Trophoblast cell (in vitro differentiated cells and primary cell): ENCODE data around the gene COQ4.

Experiments
- DNase-seq, 2 donors: peaks; one replicate each; pipeline ENCODE4 v3.0.0-alpha.2; 2016
- H2AFZ ChIP-seq: 2 replicates; pipeline ENCODE4 v1.6.1; 2013; ENCODE audit warnings: low read length, moderate library complexity, mild to moderate bottlenecking; ENCODE audit not compliant: insufficient read depth, poor library complexity
- H2AK5ac ChIP-seq: 2 replicates; pipeline ENCODE4 v1.6.1; 2013; ENCODE audit warnings: mild to moderate bottlenecking, low read length
- H2BK120ac ChIP-seq: 2 replicates; pipeline ENCODE4 v1.6.1; 2013; ENCODE audit warnings: low read length, mild to moderate bottlenecking, moderate library complexity; ENCODE audit not compliant: insufficient read depth, poor library complexity
- H2BK12ac ChIP-seq: 2 replicates; pipeline ENCODE4 v1.6.1; 2013; ENCODE audit warnings: mild to moderate bottlenecking, low read length, moderate library complexity
- H2BK5ac ChIP-seq: 2 replicates; pipeline ENCODE4 v1.6.1; 2013; ENCODE audit warnings: low read length, low read depth, moderate library complexity, mild to moderate bottlenecking; ENCODE audit not compliant: poor library complexity
- H3K14ac ChIP-seq: 2 replicates; pipeline ENCODE4 v1.6.1; 2013; ENCODE audit warnings: mild to moderate bottlenecking, low read length
- H3K18ac ChIP-seq: 2 replicates; pipeline ENCODE4 v1.6.1; 2013; ENCODE audit warnings: mild to moderate bottlenecking, low read length
- H3K23ac ChIP-seq: 2 replicates; pipeline ENCODE4 v1.6.1; 2013; ENCODE audit warnings: low read length
- H3K27ac ChIP-seq: 2 replicates; pipeline ENCODE4 v1.5.1; 2013; ENCODE audit warnings: low read depth, mild to moderate bottlenecking, inconsistent platforms, low read length, moderate library complexity
- H3K27me3 ChIP-seq: 2 replicates; pipeline ENCODE4 v1.6.1; 2013; ENCODE audit warnings: inconsistent platforms, mild to moderate bottlenecking, low read length, moderate library complexity; ENCODE audit not compliant: insufficient read depth
- H3K36me3 ChIP-seq, 2 experiments: 1 replicate in 1 of 2; 2 replicates in 1 of 2; pipeline ENCODE4 v1.6.1; 2013; ENCODE audit warnings: low read length in 2 of 2, mild to moderate bottlenecking in 2 of 2, moderate library complexity in 1 of 2; ENCODE audit not compliant: insufficient read depth in 2 of 2, control insufficient read depth in 1 of 2
- H3K4ac ChIP-seq: 2 replicates; pipeline ENCODE4 v1.6.1; 2013; ENCODE audit warnings: low read depth, mild to moderate bottlenecking, low read length, moderate library complexity
- H3K4me1 ChIP-seq, 2 experiments: 1 replicate in 1 of 2; 2 replicates in 1 of 2; pipeline ENCODE4 v1.6.1; 2013; ENCODE audit warnings: low read length in 2 of 2, mild to moderate bottlenecking in 2 of 2, moderate library complexity in 1 of 2; ENCODE audit not compliant: insufficient read depth in 2 of 2, control insufficient read depth in 1 of 2
- H3K4me2 ChIP-seq: 2 replicates; pipeline ENCODE4 v1.6.1; 2013; ENCODE audit warnings: inconsistent platforms, mild to moderate bottlenecking, low read length, moderate library complexity
- H3K4me3 ChIP-seq: 2 replicates; pipeline ENCODE4 v1.5.1; 2013; ENCODE audit warnings: mild to moderate bottlenecking, low read depth, low read length, inconsistent platforms
- H3K79me1 ChIP-seq: one replicate; pipeline ENCODE4 v1.6.1; 2013; ENCODE audit warnings: low read length
- H3K79me2 ChIP-seq: 2 replicates; pipeline ENCODE4 v1.6.1; 2013; ENCODE audit warnings: low read length, mild to moderate bottlenecking; ENCODE audit not compliant: control insufficient read depth, insufficient read depth, poor library complexity
- H3K9ac ChIP-seq: 2 replicates; pipeline ENCODE4 v1.6.1; 2013; ENCODE audit warnings: mild to moderate bottlenecking, low read length
- H3K9me3 ChIP-seq: 2 replicates; pipeline ENCODE4 v1.6.1; 2013; ENCODE audit warnings: low read depth, mild to moderate bottlenecking, control low read depth, inconsistent platforms, low read length; ENCODE audit not compliant: insufficient read depth
- H4K12ac ChIP-seq: 2 replicates; pipeline ENCODE4 v1.6.1; 2013; ENCODE audit warnings: low read depth, mild to moderate bottlenecking, low read length, moderate library complexity
- H4K8ac ChIP-seq: 2 replicates; pipeline ENCODE4 v1.6.1; 2013; ENCODE audit warnings: low read depth, mild to moderate bottlenecking, low read length, moderate library complexity
- H4K91ac ChIP-seq: one replicate; pipeline ENCODE4 v1.6.1; 2013; ENCODE audit warnings: low read depth, mild to moderate bottlenecking, low read length, moderate library complexity
- WGBS: extraction: QIAGEN DNeasy Blood & Tissue Kit; methylation state at CpG from one replicate; pipeline ENCODE4 v1.1.7; 2013; ENCODE audit warnings: missing lambda C conversion rate; ENCODE audit not compliant: insufficient read length, insufficient coverage; ENCODE audit errors: extremely low coverage; 5-methylcytosine and 5-hydroxymethylcytosine counted together

COQ4 gene

DNA sequence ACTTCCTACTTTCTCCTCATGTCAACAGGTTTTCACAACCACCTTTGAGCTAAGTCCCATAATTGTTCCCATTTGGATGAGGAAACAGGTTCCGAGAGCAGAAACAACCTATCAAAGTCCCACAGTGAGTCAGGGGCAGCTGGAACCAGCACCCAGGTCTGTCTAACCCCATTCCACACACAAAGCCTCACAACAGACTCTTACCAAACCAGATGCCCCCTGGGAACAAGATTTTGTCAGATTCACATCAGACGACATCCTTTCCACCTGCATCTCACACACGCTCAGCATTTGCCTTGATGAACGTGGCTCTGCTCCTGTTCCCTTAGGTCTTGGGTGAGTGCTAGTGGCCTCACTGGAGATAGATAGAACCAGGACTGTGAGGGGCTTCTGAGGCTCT lies 29.5 kb upstream of the COQ4 start:
- H3K18ac ChIP-seq = no peak overlapping the region
- no peak overlapping the region for H3K4me3 ChIP-seq
- H3K79me1 ChIP-seq = no peaks in the 10 kb centered on the region
- peaks cover 7 to 9% of the 10 kb centered on the region in 2 experiments for H3K36me3 ChIP-seq
- no peak overlapping the region for H2AK5ac ChIP-seq
- no peak overlapping the region for H3K4ac ChIP-seq
- H3K9me3 ChIP-seq = no peaks in the 10 kb centered on the region
- H2BK12ac ChIP-seq = no peak overlapping the region
- no peak overlapping the region for H3K27ac ChIP-seq
- no peaks in the 10 kb centered on the region for H3K79me2 ChIP-seq
- no peak overlapping the region for H4K91ac ChIP-seq
- H2BK120ac ChIP-seq = no peak overlapping the region
- H2AFZ ChIP-seq = no peak overlapping the region
- peaks cover 6 to 8% of the 10 kb centered on the region in 2 experiments for H3K4me1 ChIP-seq
- no peak overlapping the region for H3K4me2 ChIP-seq
- H3K9ac ChIP-seq = no peak overlapping the region
- no peaks in the 10 kb centered on the region for H3K27me3 ChIP-seq
- no peak overlapping the region for H4K12ac ChIP-seq
- peak; percentile 89 to 93 for DNase-seq
- no peak overlapping the region for H2BK5ac ChIP-seq
- no peak overlapping the region for H3K14ac ChIP-seq
- H3K23ac ChIP-seq = no peak overlapping the region
- no CpG with 5 or more reads among the region's 4 CpGs for whole genome bisulfite sequencing
- H4K8ac ChIP-seq = no peak overlapping the region

DNA sequence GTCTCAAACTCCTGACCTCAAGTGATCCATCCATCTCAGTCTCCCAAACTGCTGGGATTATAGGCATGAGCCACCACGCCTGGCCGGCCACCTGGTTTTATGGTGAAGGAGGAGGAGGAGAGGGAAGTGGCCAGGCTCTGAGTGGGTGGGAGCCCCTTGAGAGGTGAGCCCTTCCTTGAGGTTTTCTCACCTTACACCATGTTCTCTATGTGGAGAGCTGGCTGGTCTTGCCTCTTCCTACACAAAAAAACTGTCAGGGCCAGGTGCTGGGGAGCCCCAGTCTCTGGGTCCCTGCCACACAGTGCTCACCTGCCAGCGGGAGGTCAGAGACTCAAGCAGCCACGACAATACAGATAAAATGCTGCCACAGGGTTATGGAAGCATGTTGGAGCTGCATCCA lies 28.5 kb upstream of the COQ4 start:
- no peak overlapping the region for H3K9ac ChIP-seq
- no peak overlapping the region for H3K4me3 ChIP-seq
- H3K18ac ChIP-seq = no peak overlapping the region
- peaks cover 0 to under 1% of the 10 kb centered on the region in 2 experiments for H3K36me3 ChIP-seq
- no peaks in the 10 kb centered on the region for H3K9me3 ChIP-seq
- H3K79me1 ChIP-seq = no peaks in the 10 kb centered on the region
- DNase-seq = no peak
- H3K4me1 ChIP-seq = peaks cover 9 to 14% of the 10 kb centered on the region in 2 experiments
- H2BK12ac ChIP-seq = no peak overlapping the region
- H2BK120ac ChIP-seq = no peak overlapping the region
- H4K12ac ChIP-seq = no peak overlapping the region
- H3K14ac ChIP-seq = no peak overlapping the region
- H3K27me3 ChIP-seq = no peaks in the 10 kb centered on the region
- no peak overlapping the region for H3K27ac ChIP-seq
- no CpG with 5 or more reads among the region's 4 CpGs for WGBS
- no peak overlapping the region for H2BK5ac ChIP-seq
- H4K8ac ChIP-seq = no peak overlapping the region
- H2AFZ ChIP-seq = no peak overlapping the region
- H3K79me2 ChIP-seq = no peaks in the 10 kb centered on the region
- H3K23ac ChIP-seq = no peak overlapping the region
- no peak overlapping the region for H2AK5ac ChIP-seq
- H4K91ac ChIP-seq = no peak overlapping the region
- H3K4ac ChIP-seq = no peak overlapping the region
- no peak overlapping the region for H3K4me2 ChIP-seq

DNA sequence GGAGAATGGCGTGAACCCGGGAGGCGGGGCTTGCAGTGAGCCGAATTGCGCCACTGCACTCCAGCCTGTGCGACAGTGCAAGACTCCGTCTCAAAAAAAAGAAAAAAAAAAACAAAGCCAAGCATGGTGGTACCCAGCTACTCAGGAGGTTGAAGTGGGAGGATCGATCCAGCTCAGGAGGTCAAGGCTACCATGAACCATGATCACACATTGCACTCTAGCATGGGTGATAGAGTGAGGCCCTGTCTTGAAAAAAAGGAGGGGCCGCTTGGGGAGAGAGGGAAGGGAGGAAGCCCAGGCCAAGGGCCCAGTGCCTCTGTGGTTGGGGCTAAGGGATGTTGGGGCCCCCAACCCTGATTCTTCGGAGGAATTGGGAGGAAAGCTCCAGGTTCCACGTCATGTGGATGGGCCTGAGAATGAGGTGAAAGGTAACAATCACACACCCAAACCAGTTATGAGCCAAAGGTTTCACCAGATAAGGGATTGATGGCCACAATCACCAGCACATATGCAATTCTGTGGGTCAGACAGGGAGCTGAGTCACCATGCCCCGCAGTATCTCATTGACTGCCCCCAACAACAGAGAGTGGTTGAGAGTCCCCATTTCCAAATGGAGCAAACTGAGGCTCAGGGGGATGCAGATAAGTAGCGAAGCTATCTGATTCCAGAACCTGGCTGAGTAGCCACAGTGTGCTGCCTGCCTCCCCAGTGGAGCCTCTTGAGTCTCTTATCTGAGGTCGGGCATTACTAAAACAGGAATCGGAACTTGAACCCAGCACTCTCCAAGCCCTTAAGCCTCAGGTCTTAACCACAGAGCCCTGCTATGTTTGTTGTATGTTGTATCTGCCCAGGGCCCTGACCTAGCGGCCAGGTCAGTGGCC lies 26.1 kb upstream of the COQ4 start:
- no peaks in the 10 kb centered on the region for H3K79me1 ChIP-seq
- H4K12ac ChIP-seq = no peak overlapping the region
- no peak overlapping the region for H2BK12ac ChIP-seq
- H4K8ac ChIP-seq = no peak overlapping the region
- no peaks in the 10 kb centered on the region for H3K79me2 ChIP-seq
- no peaks in the 10 kb centered on the region for H3K36me3 ChIP-seq
- no peaks in the 10 kb centered on the region for H3K27me3 ChIP-seq
- no peak overlapping the region for H3K4ac ChIP-seq
- H3K9ac ChIP-seq = no peak overlapping the region
- no peak overlapping the region for H2BK5ac ChIP-seq
- no peak overlapping the region for H3K4me3 ChIP-seq
- no peak overlapping the region for H3K18ac ChIP-seq
- DNase-seq = peak; percentile 73 to 85
- no CpG with 5 or more reads among the region's 16 CpGs for WGBS
- no peak overlapping the region for H3K14ac ChIP-seq
- H3K9me3 ChIP-seq = no peaks in the 10 kb centered on the region
- no peak overlapping the region for H4K91ac ChIP-seq
- no peak overlapping the region for H3K23ac ChIP-seq
- no peak overlapping the region for H3K27ac ChIP-seq
- no peak overlapping the region for H2BK120ac ChIP-seq
- peaks cover 9 to 15% of the 10 kb centered on the region in 2 experiments for H3K4me1 ChIP-seq
- no peak overlapping the region for H2AFZ ChIP-seq
- no peak overlapping the region for H3K4me2 ChIP-seq
- H2AK5ac ChIP-seq = no peak overlapping the region

- Histone ChIP-seq H4K91ac (no peak overlapping the region), H3K4me3 (no peak overlapping the region), H3K79me1 (no peaks in the 10 kb centered on the region), H3K36me3 (no peaks in the 10 kb centered on the region), H3K18ac (no peak overlapping the region), H3K27me3 (no peaks in the 10 kb centered on the region), H3K14ac (no peak overlapping the region), H3K9me3 (no peaks in the 10 kb centered on the region), H3K27ac (no peak overlapping the region), H3K9ac (no peak overlapping the region), H3K4ac (no peak overlapping the region), H4K8ac (no peak overlapping the region), H3K79me2 (no peaks in the 10 kb centered on the region), H3K4me2 (no peak overlapping the region), H2AFZ (no peak overlapping the region), H3K4me1 (peaks cover 9 to 15% of the 10 kb centered on the region in 2 experiments), H3K23ac (no peak overlapping the region), H2AK5ac (no peak overlapping the region), H4K12ac (no peak overlapping the region), H2BK120ac (no peak overlapping the region), H2BK5ac (no peak overlapping the region), H2BK12ac (no peak overlapping the region)
- whole genome bisulfite sequencing = no CpG with 5 or more reads among the region's 2 CpGs
- no peak for DNase-seq
Measured at GRCh38 chr9:128297221-128297773, 25.3 kb upstream of the COQ4 start.
